22Rv1 (cell line): Measurements from ENCODE around the gene AGRN.
"Not testable (repeated sequence)": the region's sequence is repeated elsewhere in the genome, so short reads cannot be mapped to it uniquely, and the experiment has no call there.

ENCODE experiments used
- H3K27ac ChIP-seq: fragments of 450-650 bp; 2 replicates; pipeline ENCODE4 v1.5.1; 2017
- CTCF ChIP-seq: fragments of 450-650 bp; IDR thresholded peaks from 2 replicates; pipeline ENCODE4 v1.5.1; 2017; ENCODE audit warnings: mild to moderate bottlenecking
- ZFX ChIP-seq: fragments of 450-650 bp; IDR thresholded peaks from 2 replicates; pipeline ENCODE4 v1.6.1; 2017; ENCODE audit warnings: antibody characterized with exemption, borderline replicate concordance

The AGRN gene

GRCh38 chr1:1005774-1006304, 14.1 kb upstream of the AGRN start:
- peak overlapping the region; percentile 99 for H3K27ac ChIP-seq
- TF ChIP-seq ZFX, result no peak
- TF ChIP-seq CTCF, result no peak

- TF ChIP-seq ZFX (no peak), CTCF (no peak)
- H3K27ac ChIP-seq, result peak overlapping the region; percentile 99
Measured at GRCh38 chr1:1006305-1007159, 13.4 kb upstream of the AGRN start.

DNA sequence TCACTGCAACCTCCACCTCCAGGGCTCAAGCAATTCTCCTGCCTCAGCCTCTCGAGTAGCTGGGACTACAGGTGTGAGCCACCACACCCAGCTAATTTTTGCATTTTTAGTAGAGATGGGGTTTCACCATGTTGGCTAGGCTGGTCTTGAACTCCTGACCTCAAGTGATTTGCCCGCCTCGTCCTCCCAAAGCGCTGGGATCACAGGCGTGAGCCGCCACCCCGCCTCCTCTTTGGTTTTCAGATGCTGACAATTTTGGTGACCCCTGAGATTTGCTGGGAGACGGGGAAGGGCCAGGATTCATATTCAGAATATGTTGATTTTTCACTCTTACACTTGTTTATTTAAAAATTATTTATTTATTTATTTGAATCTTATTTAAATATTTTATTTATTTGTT, 9.8 kb upstream of the AGRN start:
- not testable (repeated sequence) for H3K27ac ChIP-seq

- TF ChIP-seq CTCF (no peak), ZFX (no peak)
Measured at GRCh38 chr1:1011396-1011949, 8.4 kb upstream of the AGRN start.

GRCh38 chr1:1012736-1013104, 7.2 kb upstream of the AGRN start:
- peak overlapping the region; percentile 94 for H3K27ac ChIP-seq

More at GRCh38 chr1:1011396-1011949, 8.4 kb upstream of the AGRN start:
- H3K27ac ChIP-seq, result no peak overlapping the region

DNA sequence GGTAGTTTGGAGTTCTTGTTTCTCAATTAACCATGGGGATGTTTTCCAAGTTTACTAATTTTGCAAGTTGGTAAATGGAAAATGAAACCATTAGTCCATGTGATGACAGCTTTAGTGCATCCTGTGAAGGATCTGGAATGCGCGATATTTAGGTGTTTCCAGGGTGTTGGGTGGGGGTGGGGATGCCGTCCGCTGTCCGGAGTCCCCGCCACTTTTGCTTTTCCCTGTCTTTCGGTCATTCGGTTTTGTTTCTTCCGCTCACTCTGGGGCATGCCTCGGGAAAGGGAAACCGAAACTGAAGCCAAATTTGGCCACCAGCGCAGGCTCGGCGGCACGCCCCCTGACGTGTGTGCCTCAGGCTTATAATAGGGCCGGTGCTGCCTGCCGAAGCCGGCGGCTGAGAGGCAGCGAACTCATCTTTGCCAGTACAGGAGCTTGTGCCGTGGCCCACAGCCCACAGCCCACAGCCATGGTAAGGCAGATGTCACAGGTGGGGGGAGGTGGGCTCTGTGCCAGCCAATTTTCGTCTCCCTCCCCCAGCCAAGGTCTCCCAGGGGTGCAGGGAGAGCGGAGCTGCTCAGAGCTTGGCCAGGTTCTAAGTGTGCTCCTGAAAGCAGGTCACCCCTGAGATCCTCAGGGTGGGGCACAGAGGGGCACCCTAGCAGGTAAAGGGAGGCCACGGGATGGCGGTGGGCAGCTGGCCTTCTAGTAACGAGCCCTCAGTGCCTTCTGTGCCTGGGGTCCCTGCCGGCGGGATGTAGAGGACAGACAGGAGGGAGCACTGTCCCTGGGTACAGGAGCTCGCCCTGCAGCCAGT, 6.6 kb upstream of the AGRN start, which contains the start of gene ISG15:
Gene ISG15, plus strand, starts transcription at position 393 of the 817 bp plus-strand sequence. Its CDS starts 77 bp downstream, at position 470.
- H3K27ac ChIP-seq, result peak within 1 kb of the TSS; percentile 94
- TF ChIP-seq ZFX (no peak), CTCF (no peak)

- TF ChIP-seq CTCF (no peak), ZFX (no peak)
Measured at GRCh38 chr1:1013922-1014648, 5.8 kb upstream of the AGRN start.

More at GRCh38 chr1:1013922-1014648, 5.8 kb upstream of the AGRN start:
- H3K27ac ChIP-seq, result peak overlapping the region; percentile 94
